ENCODE data around the gene MKKS. TPM values are rescaled to one million over a fixed set of nuclear protein-coding genes. Genes with fewer than 3 reads are reported as not detected.

Gene MKKS
- total and polyA plus RNA-seq, 10 of the 15 experiments (the other 5 are each of a cell fraction or from before 2014, with no cell fraction given): 4.3 to 17.9 (median 7.7) TPM

DNA sequence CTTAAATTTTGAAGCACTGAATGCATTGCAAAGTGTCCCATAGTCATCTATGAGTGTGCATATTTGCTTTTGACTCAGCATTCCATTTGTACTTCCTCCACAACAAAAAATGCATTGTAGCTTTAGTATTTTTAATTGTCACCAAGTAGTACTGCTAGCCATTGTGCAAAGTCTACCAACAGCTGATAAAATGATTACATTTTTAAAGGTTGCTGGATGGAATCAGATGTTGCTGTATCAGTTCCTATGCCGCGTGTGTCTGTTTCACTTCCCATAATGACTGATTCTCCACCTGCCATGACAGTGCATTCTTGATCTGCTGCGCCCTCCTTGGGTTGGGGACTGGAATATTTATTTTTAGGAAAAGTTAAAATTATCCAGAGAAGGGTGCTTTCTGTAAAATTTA lies 42.3 kb upstream of the MKKS start (continued):
- TF ChIP-seq NR2C1 (IDR thresholded peaks at IDR 0.05): no peak
- TF ChIP-seq FOXM1 (IDR thresholded peaks at IDR 0.05; ENCODE audit: low read depth, low read length): peak; percentile 72; the same call in 1 of the 2 replicates
- TF ChIP-seq CBX5 (IDR thresholded peaks at IDR 0.05; ENCODE audit: low read depth): peak; percentile 25; the same call in 1 of the 2 replicates
- peak; percentile 74 to 90; a peak in 3 of 4 replicates for TF ChIP-seq EP300 (IDR thresholded peaks at IDR 0.05; ENCODE audit: borderline replicate concordance in 1 of 2, control insufficient read depth in 1 of 2, low read depth in 2 of 2, low read length in 2 of 2)
- TF ChIP-seq TBL1XR1 (IDR thresholded peaks at IDR 0.05; ENCODE audit: low read depth, low read length): no peak
- TF ChIP-seq SMAD1 (IDR thresholded peaks at IDR 0.05; ENCODE audit: low read depth, partially characterized antibody): no peak
- TF ChIP-seq KDM1A (IDR thresholded peaks at IDR 0.05; ENCODE audit: borderline replicate concordance): no peak
- peak; percentile 69 for TF ChIP-seq RELB (IDR thresholded peaks at IDR 0.05; ENCODE audit: low read depth)
- peak; percentile 98 for TF ChIP-seq BACH1 (IDR thresholded peaks at IDR 0.05; ENCODE audit: borderline replicate concordance)
- peak; percentile 54; the same call in 1 of the 2 replicates for TF ChIP-seq NFIC (IDR thresholded peaks at IDR 0.05; ENCODE audit: low read depth, low read length)
- peak; percentile 93 for TF ChIP-seq TCF12 (IDR thresholded peaks at IDR 0.05; ENCODE audit: low read depth, low read length)
- peak; percentile 75; the same call in 1 of the 2 replicates for TF ChIP-seq SIN3A (IDR thresholded peaks at IDR 0.05; ENCODE audit: low read depth, low read length)
- 0 out of 3 replicates have a peak, but pooled peaks have one; percentile 76 for TF ChIP-seq POU2F2 (IDR thresholded peaks at IDR 0.05; ENCODE audit: borderline replicate concordance, low read depth, low read length)
- no peak for TF ChIP-seq STAT1 (conservative IDR thresholded peaks at IDR 0.05)
- 0 out of 2 replicates have a peak, but pooled peaks have one; percentile 48 for TF ChIP-seq MAX (IDR thresholded peaks at IDR 0.05; ENCODE audit: low read depth, low read length)
- TF ChIP-seq ZNF217 (IDR thresholded peaks at IDR 0.05): no peak; the same call in 1 of the 2 replicates
- TF ChIP-seq LARP7 (IDR thresholded peaks at IDR 0.05): no peak
- TF ChIP-seq RUNX3 (IDR thresholded peaks at IDR 0.05; ENCODE audit: low read length): peak; percentile 41; the same call in 1 of the 2 replicates
- TF ChIP-seq DPF2 (IDR thresholded peaks at IDR 0.05): peak; percentile 78
- peak in 1 of 2 experiments; percentile 82; a peak in 2 of 4 replicates for TF ChIP-seq ETV6 (conservative IDR thresholded peaks at IDR 0.05 in 1 of 2, IDR thresholded peaks at IDR 0.05 in 1 of 2; ENCODE audit: borderline replicate concordance in 1 of 2, low read depth in 1 of 2)
- no peak for TF ChIP-seq CBX3 (IDR thresholded peaks at IDR 0.05; ENCODE audit: borderline replicate concordance, low read depth)
- peak; percentile 76 for TF ChIP-seq MTA2 (IDR thresholded peaks at IDR 0.05; ENCODE audit: low read depth)
- no peak for TF ChIP-seq NR2F1 (conservative IDR thresholded peaks at IDR 0.05)
- TF ChIP-seq IKZF1 (conservative IDR thresholded peaks at IDR 0.05): peak; percentile 78
- no peak for TF ChIP-seq ZNF687 (IDR thresholded peaks at IDR 0.05)
- peak; percentile 61; the same call in 1 of the 2 replicates for TF ChIP-seq MXI1 (IDR thresholded peaks at IDR 0.05; ENCODE audit: low read depth, low read length)
- TF ChIP-seq ZNF24 (IDR thresholded peaks at IDR 0.05): peak; percentile 78; the same call in 1 of the 2 replicates
- 0 out of 4 replicates have a peak, but pooled peaks of 1 of the 2 experiments have one; percentile 37 for TF ChIP-seq SRF (IDR thresholded peaks at IDR 0.05; ENCODE audit: low read depth in 2 of 2, low read length in 2 of 2)

Data from GM12878 (cell line).